HFFc6 (cell line): ENCODE data around the gene ECPAS. TPM values are rescaled to one million over a fixed set of nuclear protein-coding genes. Genes with fewer than 3 reads are reported as not detected.
"Not testable (repeated sequence)": the region's sequence is repeated elsewhere in the genome, so short reads cannot be mapped to it uniquely, and the experiment has no call there.

Source experiments
- DNase-seq: peaks from one replicate; pipeline ENCODE4 v3.0.0-alpha.2; 2018
- H3K27ac Mint-ChIP-seq: 2 replicates; pipeline ENCODE4 v1.8.0; 2020; ENCODE audit warnings: mild to moderate bottlenecking, mixed read lengths
- H3K27me3 Mint-ChIP-seq: 2 replicates; pipeline ENCODE4 v1.8.0; 2021; ENCODE audit warnings: mild to moderate bottlenecking, moderate library complexity, mixed read lengths; ENCODE audit not compliant: insufficient read depth
- H3K36me3 Mint-ChIP-seq: 2 replicates; pipeline ENCODE4 v1.8.0; 2021; ENCODE audit warnings: low read depth, mixed read lengths
- H3K4me1 Mint-ChIP-seq: 2 replicates; pipeline ENCODE4 v1.8.0; 2020; ENCODE audit warnings: low read depth, mixed read lengths
- H3K4me3 Mint-ChIP-seq: 2 replicates; pipeline ENCODE4 v1.8.0; 2020; ENCODE audit warnings: mild to moderate bottlenecking, moderate library complexity, mixed read lengths
- H3K9me3 Mint-ChIP-seq: 2 replicates; pipeline ENCODE4 v1.8.0; 2020; ENCODE audit warnings: mild to moderate bottlenecking, mixed read lengths
- total RNA-seq, 6 experiments: library from RNA; stranded (reverse); fragmentation: NEBNext Ultra II Directional; extraction: Animal tissue kit (Norgen Biotek cat#: 25700); gene quantifications; 2 replicates in 1 of 6; 3 replicates in 5 of 6; pipeline ENCODE4 v1.2.3, GENCODE V29; 2021
- TF ChIP-seq, protein P1 (sequence below): fragments of 200-600 bp; sonication (generic); IDR thresholded peaks from 2 replicates; pipeline ENCODE4 v1.5.0; 2021; ENCODE audit warnings: antibody characterized with exemption, mild to moderate bottlenecking

The ECPAS gene
- total RNA-seq, 6 experiments from 2014 or later = 69.8 to 87.7 (median 77.6) TPM

DNA sequence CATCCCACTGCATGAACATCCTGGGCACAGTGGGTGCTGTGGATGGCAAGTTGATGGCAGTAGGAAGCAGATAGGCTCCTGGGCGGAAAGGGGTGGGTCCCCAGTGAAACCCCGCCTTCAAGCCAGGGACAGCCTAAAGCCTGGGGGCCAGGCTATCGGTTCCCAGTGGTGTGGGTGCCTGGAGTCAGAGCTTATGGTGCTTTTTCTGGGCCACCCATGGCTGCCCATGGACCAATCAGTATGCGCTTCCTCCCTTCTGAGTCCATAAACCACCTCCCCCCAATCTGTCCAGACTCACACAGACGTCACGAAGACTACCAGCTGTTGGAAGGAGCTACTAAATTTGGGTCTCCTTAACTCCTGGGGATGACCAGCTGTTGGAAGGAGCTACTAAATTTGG lies 17.5 kb upstream of the ECPAS start:
- TF ChIP-seq, protein P1, sequence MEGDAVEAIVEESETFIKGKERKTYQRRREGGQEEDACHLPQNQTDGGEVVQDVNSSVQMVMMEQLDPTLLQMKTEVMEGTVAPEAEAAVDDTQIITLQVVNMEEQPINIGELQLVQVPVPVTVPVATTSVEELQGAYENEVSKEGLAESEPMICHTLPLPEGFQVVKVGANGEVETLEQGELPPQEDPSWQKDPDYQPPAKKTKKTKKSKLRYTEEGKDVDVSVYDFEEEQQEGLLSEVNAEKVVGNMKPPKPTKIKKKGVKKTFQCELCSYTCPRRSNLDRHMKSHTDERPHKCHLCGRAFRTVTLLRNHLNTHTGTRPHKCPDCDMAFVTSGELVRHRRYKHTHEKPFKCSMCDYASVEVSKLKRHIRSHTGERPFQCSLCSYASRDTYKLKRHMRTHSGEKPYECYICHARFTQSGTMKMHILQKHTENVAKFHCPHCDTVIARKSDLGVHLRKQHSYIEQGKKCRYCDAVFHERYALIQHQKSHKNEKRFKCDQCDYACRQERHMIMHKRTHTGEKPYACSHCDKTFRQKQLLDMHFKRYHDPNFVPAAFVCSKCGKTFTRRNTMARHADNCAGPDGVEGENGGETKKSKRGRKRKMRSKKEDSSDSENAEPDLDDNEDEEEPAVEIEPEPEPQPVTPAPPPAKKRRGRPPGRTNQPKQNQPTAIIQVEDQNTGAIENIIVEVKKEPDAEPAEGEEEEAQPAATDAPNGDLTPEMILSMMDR = no peak
- Mint-ChIP-seq H3K27me3 (no peaks in the 10 kb centered on the region; the same call in none of the 2 replicates), H3K27ac (no peak overlapping the region), H3K9me3 (no peaks in the 10 kb centered on the region), H3K4me3 (no peak overlapping the region), H3K36me3 (no peaks in the 10 kb centered on the region), H3K4me1 (no peaks in the 10 kb centered on the region)
- no peak for DNase-seq

DNA sequence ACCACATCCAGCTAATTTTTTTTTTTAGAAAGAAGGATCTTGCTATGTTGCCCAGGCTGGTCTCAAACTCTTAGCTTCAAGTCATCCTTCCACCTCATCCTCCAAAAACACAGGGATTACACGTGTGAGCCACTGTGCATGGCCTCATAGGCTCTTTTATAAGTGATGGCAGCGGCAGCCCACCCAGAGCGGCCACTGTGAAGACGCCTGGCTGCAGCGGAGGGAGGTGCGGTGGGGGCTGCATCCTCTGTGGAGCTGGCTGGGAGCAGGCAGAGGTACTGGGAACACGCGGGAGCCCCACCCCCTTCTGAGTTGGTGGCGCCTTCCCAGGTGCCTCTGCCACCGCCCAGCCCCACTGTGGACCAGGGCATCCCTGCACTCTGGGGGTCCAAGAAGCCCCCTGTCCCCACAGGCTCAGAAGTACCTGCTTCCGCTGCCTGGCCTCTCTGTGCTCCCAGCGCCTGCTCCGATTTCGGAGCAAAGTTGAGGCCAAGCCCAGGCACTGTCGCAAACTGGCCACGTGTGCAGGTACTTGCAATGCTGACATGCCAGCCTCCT lies 16.9 kb upstream of the ECPAS start:
- Mint-ChIP-seq H3K4me3 (no peak overlapping the region), H3K9me3 (peaks cover 2% of the 10 kb centered on the region; the same call in 1 of the 2 replicates), H3K4me1 (no peaks in the 10 kb centered on the region), H3K36me3 (no peaks in the 10 kb centered on the region), H3K27me3 (peaks cover 1% of the 10 kb centered on the region), H3K27ac (no peak overlapping the region)
- no peak for DNase-seq
- TF ChIP-seq, protein P1 = no peak

- not testable (repeated sequence) for H3K4me3 Mint-ChIP-seq, H3K9me3 Mint-ChIP-seq, H3K27me3 Mint-ChIP-seq, H3K4me1 Mint-ChIP-seq, H3K27ac Mint-ChIP-seq, H3K36me3 Mint-ChIP-seq, DNase-seq
These were observed 13.0 kb upstream of the ECPAS start for GRCh38 chr9:111497196-111497595.

DNA sequence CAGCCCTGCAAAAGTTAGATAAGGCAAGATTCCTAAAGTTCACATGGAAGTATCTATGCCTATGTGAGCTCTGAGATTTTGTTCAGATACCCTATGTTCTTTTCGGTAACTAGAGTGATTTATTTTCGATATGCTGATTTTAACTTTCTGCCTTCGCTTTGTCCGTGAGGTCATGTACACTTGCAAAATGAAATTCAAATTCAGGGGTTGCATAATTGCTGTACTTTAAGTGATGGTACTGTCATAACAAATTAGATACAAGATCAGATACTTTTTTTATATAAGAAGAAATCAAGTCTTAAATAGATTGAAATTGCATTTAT lies 350 bp upstream of the ECPAS start:
- Mint-ChIP-seq H3K27me3 (no peaks in the 10 kb centered on the region; the same call in 1 of the 2 replicates), H3K9me3 (no peaks in the 10 kb centered on the region), H3K4me3 (peak overlapping the region; percentile 92), H3K27ac (peak overlapping the region; percentile 85), H3K36me3 (no peaks in the 10 kb centered on the region), H3K4me1 (peaks cover 31% of the 10 kb centered on the region)
- DNase-seq = no peak
- TF ChIP-seq, protein P1 = no peak

GRCh38 chr9:111483439-111483857 lies 735 bp downstream of the ECPAS start:
- no peaks in the 10 kb centered on the region for H3K9me3 Mint-ChIP-seq
- peaks cover 35% of the 10 kb centered on the region for H3K4me1 Mint-ChIP-seq

DNA sequence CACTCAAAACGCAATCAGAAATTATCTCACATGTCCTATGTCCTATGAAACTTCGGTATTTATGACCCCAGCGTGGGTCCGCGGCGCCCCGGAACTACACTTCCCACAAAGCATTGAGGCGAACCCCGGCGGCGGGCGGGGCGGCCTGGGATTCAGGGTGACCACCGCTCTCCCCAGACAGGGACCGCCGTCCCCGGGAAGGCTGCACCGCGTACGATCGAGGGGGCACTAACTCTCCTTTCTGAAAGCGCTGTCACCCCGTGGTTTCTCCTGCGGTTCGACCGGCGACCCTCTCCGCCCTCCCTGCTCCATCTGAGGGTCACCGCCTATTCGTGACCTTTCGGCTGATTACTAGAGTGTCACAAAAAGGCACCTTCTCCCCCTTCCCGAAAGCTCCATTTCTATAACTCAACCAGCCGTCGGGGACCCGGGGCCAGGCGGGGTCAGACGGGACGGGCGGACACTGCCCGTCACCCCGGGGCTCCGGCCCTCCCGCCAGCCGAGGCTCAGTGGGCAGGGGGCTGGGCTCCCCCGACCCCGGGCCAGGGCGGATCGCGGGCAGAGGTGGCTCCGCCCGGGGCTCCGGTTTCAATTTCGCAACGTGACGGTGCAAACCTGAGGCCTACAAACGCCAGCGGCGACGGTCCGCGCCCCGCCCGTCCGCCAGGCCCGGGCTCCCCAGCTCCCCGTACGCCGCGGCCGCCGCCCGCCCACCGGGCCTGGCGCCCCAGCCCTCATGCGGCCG lies 1.3 kb downstream of the ECPAS start:
- peak overlapping the region; percentile 87 for H3K4me3 Mint-ChIP-seq
- peak overlapping the region; percentile 86 for H3K27ac Mint-ChIP-seq
- TF ChIP-seq, protein P1 = no peak
- H3K27me3 Mint-ChIP-seq = no peaks in the 10 kb centered on the region; the same call in 1 of the 2 replicates
- DNase-seq = peak; percentile 43
- peaks cover 35% of the 10 kb centered on the region for H3K4me1 Mint-ChIP-seq
- no peaks in the 10 kb centered on the region for H3K36me3 Mint-ChIP-seq
- H3K9me3 Mint-ChIP-seq = no peaks in the 10 kb centered on the region

More at GRCh38 chr9:111483439-111483857, 735 bp downstream of the ECPAS start:
- Mint-ChIP-seq H3K4me3 (no peak overlapping the region), H3K36me3 (no peaks in the 10 kb centered on the region), H3K27ac (no peak overlapping the region), H3K27me3 (no peaks in the 10 kb centered on the region; the same call in 1 of the 2 replicates)
- no peak for DNase-seq
- TF ChIP-seq, protein P1 = no peak
